Left cardiac atrium (tissue), 4 donors: ENCODE data around the gene JMJD8. TPM values are rescaled to one million over a fixed set of nuclear protein-coding genes. Genes with fewer than 3 reads are reported as not detected.
"Not testable (repeated sequence)": the region's sequence is repeated elsewhere in the genome, so short reads cannot be mapped to it uniquely, and the experiment has no call there.

Source experiments
- ATAC-seq, 2 donors: fragments of 200-7000 bp; cut with Tn5 transposase; one replicate each; pipeline ENCODE4 v1.9.1; 2020; ENCODE audit warnings: mild to moderate bottlenecking in 2 of 2, moderate library complexity in 2 of 2
- DNase-seq: peaks from one replicate; pipeline ENCODE4 v3.0.0-alpha.2; 2020
- intact Hi-C, 2 donors: fragments of 100-400 bp; cut with DNase I; formaldehyde crosslinking; loops; one replicate each; pipeline versions ENCODE4 v1.14.1 to v1.15.1; 2022 to 2023
- total RNA-seq, 2 donors: library from RNA; stranded (reverse); fragmentation: NEBNext Ultra II Directional; extraction: Animal tissue kit (Norgen Biotek cat#: 25700); gene quantifications; one replicate each; pipeline ENCODE4 v1.2.1, GENCODE V29; 2021
- donor health status: DM: no; HTN: yes; CAD: no.
- donor health status: DM: no; HTN: yes; CAD: no; lungs with severe emphysema.
- donor health status: DM: yes; HTN: yes; CAD: no.
- donor health status: Dilated cardiomyopathy.

JMJD8 gene
- total RNA-seq, 2 donors from 2014 or later, result 45.5 to 48.9 TPM

DNA sequence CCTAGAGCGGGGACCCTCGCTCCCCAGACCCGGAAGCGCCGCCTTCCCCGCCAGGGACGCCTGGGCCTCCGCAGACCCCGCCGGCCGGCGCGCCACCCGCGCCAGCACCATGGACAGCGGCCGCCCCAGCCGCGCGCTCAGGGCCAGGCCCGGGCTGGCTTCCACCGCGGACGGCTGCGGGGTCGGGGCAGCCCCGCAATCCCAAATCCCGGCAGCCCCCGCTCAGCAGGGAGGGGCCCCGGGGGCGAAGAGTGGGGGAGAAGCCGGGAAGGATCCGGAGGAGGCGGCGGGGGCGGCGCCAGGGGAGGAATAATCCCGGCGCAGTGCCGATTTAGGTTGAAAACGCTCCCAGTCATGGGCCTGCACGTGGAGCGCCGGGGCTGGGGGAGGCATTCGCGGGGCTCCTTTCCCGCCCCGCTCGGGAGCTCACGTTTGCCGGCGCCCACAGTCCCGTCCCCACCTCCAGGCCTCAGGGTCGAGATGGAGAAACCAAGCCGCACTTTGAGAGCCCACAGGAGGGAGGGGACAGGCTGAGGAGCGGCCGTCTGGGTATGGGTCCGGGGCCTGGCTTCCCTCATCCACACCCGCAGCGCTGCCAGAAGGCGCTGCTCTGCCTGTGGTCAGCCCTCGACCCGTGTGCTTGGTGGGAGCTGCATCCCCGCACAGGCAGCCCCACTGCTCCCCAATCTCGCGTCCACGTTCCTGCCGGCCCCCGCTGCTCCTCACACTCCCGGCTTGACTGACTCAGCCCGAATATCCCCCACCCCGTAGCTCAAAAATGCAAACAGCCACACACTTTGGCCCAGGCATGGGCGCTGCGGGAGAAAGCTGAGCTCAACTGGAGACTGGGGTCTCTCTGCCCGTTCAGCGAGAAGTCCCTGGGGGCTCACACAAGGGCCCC, 16.8 kb upstream of the JMJD8 start:
- intact Hi-C loops, result no loop called here
- DNase-seq, result no peak

GRCh38 chr16:698911-699671, 15.0 kb upstream of the JMJD8 start:
- DNase-seq (no peak), ATAC-seq (no peak)
- intact Hi-C loops, result no loop called here

More for the DNA sequence above, 16.8 kb upstream of the JMJD8 start:
- peak; percentile 72 to 83 for ATAC-seq

DNA sequence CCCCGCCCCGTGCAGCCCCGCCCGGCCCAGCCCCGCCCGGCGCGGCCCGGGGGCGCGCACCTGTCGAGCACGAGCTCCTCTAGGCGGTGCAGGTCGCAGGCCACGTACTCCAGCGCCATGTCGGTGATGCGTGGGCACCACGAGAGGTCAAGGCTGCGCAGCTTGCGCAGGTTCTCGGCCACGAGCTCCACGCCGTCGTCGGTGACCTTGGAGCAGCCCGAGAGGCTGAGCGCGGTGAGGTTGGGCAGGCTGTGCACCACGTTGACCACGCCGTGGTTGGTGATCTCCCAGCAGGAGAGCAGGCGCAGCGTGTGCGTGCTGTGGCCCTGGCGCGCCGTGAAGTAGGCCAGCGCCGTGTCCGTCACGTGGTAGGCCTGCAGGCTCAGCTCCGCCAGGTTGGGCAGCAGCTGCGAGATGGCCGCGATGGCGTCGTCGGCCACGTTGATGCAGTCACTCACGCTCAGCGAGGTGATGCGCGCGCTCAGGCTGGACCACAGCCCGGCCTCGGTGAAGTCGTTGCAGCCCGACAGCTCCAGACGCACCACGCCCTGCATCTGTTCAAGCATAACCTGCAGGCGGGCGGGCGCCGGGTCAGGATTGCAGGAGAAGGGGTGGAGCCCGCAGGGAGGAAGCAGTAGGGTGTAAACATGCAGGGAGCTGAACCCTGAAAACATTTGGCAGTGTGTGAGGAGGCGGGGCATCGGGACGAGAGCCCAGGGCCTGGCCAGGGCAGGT, 11.4 kb upstream of the JMJD8 start:
- DNase-seq (no peak), ATAC-seq (peak; percentile 38 to 51)
- intact Hi-C loops, result no loop called here

DNA sequence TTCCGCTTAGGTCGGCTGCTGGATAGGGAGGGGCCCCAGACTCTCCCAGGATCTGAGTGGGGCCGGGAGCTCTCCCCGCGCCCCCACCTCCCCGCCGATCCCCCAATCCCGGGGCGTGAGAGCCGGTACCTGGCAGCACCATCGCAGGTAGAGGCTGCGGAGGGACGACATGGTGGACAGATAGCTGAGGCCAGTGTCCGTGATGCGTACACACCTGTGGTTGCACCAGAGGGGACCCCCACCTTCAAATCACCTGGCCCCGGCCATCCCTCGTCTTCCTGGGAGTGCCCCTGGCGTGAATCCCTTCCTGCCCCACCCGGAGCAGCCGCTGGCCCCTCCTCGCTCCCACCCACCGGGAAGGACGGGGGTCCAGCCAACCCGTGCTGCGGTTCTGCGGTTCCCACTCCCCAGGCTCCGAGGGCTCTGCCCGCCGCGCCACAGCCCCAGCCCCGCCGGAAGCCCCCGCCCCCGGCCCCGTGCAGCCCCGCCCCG, 10.8 kb upstream of the JMJD8 start:
- ATAC-seq, result no peak
- DNase-seq, result no peak
- intact Hi-C loops, result no loop called here

DNA sequence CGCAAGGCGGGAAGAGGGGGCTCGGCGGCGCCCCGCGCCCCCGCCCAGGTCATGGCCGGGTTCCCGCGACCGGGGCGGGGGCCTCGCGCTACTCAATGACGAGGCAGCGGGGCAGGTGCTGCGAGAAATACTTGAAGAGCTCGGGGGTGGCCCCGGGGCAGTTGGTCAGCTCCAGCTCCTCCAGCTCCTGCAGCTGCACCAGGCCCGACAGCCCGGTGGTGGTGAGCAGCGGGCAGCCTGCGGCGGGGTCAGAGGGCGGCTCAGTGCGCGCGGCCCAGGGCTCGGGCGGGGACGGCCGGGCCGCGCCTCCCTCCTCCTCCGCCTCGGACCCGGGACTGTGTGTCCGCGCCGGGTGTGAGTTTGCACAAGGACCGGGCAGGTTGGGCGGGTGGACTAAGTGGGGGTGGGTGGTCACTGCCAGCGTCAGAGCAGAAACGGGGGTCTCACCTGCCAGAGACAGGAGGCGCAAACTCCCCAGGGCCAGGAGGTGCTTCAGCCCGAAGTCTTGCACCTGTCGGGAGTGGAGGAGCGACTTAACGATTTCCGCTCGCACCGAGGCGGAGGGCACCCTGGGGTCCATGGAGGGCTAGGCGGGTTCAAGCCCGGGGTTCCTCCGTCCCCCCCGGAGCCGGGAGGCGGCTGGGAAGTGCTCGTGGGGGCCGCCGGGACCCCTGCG, 10.2 kb upstream of the JMJD8 start:
- intact Hi-C loops, result no loop called here
- no peak for DNase-seq
- ATAC-seq, result no peak

DNA sequence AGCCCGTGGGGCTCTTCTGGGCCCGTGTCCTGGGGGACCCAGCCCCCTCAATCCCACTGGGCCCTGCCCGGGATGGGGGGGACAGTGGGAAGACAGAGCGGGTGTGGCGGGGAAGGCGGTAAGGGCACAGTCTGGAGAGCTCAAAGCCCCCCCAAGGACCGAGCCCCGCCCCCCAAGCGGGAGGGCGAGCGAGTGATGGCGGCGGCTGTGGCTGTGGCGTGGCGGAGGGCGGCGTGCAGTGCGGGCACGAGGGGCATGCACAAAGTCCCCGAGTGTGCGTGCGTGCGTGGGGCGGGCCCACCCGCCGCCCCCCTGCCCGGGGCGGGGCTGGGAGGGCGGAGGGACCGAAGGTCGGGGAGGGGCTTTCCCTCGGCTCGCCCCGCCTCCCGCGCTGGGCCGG, 9.6 kb upstream of the JMJD8 start:
- intact Hi-C loops, result no loop called here
- no peak for DNase-seq
- no peak for ATAC-seq

DNA sequence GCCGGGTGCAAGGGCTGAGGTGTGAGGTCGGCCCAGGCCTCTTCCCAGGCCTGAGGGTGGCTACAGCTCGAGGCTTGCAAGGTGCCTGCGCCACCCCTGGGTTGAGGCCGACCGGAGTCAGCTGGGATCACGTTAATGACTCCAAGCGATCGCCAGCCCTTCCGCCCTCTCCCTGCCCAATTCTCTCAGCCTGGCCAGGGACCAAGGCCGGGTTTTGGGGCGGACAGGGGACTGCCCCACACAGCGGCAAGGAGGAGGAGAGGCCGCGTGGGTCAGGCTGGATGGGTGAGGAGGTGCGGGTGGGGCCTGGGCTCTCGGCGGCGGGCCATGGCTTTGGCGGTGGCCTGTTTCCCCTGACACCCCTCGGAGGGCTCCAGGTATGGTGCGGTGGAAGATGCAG, 9.2 kb upstream of the JMJD8 start:
- ATAC-seq (no peak), DNase-seq (no peak)
- intact Hi-C loops, result no loop called here

- ATAC-seq, result no peak
- intact Hi-C loops, result no loop called here
- DNase-seq, result no peak
Observed at GRCh38 chr16:692356-693108, 8.4 kb upstream of the JMJD8 start.

- ATAC-seq, intact Hi-C loops, DNase-seq: not testable (repeated sequence)
Observed at GRCh38 chr16:691242-691641, 7.1 kb upstream of the JMJD8 start.

GRCh38 chr16:689175-689897, 5.2 kb upstream of the JMJD8 start:
- no peak for DNase-seq
- intact Hi-C loops, result no loop called here
- ATAC-seq, result no peak

GRCh38 chr16:687499-687898, 3.4 kb upstream of the JMJD8 start:
- intact Hi-C loops, result no loop called here
- ATAC-seq, result no peak
- DNase-seq, result no peak

DNA sequence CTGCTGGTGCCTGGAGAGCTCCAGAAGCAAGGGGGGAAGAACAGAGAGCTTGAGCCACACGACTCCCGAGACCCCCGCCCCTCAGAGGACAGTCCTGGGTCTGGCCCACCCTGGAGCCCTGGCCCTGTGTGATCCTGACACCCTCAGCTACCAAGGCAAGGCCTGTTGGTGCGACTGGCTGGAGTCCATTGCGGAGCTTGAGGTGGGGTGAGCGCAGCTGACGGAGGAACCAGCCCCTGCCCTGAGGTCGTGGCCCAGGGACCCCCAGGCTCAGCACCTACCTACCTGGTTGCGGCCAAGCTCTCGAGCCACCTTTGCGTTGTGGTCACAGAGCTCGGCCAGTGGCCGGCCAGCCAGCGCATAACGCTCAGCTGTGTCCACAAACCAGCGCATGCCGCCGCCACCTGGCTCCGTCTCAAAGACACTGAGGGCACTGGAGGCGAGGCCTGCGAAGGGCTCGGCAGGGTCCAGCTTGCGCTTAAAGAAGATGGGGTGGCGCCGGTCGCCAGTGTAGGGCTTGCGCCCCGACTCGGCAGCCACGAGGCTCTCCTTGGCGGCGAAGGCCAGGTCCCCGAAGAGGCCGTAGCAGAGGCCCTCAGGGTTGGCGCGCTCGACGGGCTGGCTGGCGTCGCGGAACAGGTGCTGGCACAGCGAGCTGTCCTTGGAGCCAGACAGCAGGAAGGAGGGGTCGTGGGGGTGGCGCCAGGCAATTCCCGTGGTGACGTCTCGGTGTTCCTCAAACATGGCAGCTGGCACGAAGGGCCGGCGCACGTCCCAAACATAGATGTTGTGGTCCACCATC, 2.5 kb upstream of the JMJD8 start:
- intact Hi-C loops, result no loop called here
- DNase-seq (no peak), ATAC-seq (no peak)

DNA sequence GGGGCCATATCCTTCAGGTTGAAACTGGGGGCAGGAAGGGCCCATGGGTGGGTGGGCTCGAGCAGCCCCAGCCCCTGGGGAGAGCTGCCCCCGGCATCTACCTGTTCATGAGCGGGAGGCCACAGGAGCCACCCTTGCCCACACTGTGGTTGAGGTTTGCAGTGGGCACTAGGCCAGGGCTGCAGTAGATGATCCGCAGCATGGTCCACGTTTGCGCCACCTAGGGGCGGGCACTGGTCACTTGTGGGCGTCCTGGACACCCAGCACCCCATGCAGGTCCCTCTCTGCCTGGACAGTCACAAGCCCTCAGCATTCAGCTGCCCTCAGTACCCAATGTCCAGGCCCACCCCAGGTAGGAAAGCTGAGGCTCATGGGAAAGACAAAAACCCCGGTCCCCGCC, 1.8 kb upstream of the JMJD8 start:
- ATAC-seq (no peak), DNase-seq (no peak)
- intact Hi-C loops, result no loop called here

DNA sequence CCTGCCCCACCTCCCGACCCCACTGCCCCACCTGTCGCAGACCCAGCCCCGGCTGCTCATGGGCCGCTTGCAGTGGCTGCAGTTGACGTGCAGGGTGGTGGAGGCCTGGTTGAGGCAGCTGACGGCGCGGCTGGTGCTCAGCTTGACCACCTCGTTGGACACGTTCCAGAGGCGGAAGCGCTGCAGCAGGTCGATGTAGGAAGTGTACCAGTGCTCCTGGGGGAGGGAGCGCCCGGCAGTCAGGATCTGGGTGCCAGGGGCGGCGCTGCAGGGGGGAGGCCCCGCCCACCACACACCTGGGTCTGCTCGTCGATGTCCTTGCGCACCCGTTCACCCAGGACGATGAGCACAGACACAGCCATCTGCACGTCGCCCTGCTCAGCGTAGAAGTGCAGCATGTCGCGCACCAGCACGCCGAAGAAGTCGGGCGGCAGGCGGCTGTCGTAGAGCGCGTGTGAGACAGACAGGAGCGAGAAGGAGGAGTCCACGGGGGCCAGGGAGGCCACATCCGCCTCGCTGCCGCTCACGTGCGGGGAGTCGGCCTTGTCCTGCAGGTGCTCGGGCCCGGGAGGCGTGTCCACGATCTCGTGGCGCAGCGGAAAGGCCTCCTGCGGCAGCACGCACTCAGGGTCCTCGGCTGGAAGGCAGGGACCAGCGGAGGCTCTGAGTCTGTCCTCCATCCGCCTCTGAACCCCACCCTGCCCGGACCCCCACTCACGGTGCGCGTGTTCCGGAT, 995 bp upstream of the JMJD8 start:
- intact Hi-C loops, result no loop called here
- DNase-seq (no peak), ATAC-seq (no peak)

- ATAC-seq (no peak), DNase-seq (no peak)
- intact Hi-C loops, result no loop called here
Observed at GRCh38 chr16:683396-684070, 601 bp downstream of the JMJD8 start.
